ENCODE data around the gene SCRN2. TPM values are rescaled to one million over a fixed set of nuclear protein-coding genes. Genes with fewer than 3 reads are reported as not detected.

The SCRN2 gene
- total RNA-seq, 1 donor from 2014 or later, result 37.8 TPM

DNA sequence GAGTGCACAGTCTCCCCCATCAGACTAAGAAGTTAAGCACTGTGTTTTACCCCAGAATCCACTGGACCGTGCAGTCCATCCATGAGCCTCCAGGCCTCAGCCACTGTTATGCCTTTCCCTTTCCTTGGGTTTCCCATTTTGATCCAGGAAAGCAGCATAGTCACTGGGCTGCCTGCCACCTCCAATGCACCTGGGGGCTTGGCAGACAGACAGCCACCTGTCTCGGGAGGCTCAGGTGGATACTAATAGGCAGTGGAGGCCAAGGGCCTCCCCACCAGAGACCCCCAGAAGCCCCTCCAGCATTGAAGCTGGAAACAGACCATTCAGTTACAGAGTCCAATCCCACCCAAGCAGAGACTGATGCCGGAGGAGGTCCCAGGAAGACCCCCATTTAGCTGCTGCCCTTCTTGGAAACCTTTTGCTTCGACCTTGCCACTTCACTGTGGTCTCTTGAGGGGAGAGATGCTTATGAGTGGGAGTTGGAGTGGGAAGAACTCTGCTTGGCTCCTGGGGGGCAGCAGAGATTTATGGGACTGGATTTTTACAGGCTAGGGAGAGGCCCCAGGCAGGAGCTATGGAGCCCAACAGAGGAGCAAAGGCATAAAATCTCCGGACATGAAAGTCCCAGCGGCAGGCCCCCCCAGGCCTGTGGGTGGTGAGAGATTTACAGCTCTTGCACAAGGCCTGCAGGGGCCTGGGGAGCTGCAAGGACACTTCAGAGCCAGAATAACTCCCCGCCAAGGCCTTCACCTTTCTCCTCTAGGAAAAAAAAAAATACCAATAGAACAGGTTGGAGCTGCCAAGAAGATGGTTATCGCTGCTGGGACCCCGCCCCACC, 42.7 kb upstream of the SCRN2 start:
- H3K27ac Mint-ChIP-seq (ENCODE audit: unreplicated experiment), result peak overlapping the region; percentile 23
- DNase-seq (ENCODE audit: low read depth, low spot score), result no peak
- no peaks in the 10 kb centered on the region for H3K4me1 Mint-ChIP-seq
- H3K36me3 Mint-ChIP-seq (ENCODE audit: low read depth), result no peaks in the 10 kb centered on the region
- H3K4me3 Mint-ChIP-seq, result no peak overlapping the region
- TF ChIP-seq, protein P1, sequence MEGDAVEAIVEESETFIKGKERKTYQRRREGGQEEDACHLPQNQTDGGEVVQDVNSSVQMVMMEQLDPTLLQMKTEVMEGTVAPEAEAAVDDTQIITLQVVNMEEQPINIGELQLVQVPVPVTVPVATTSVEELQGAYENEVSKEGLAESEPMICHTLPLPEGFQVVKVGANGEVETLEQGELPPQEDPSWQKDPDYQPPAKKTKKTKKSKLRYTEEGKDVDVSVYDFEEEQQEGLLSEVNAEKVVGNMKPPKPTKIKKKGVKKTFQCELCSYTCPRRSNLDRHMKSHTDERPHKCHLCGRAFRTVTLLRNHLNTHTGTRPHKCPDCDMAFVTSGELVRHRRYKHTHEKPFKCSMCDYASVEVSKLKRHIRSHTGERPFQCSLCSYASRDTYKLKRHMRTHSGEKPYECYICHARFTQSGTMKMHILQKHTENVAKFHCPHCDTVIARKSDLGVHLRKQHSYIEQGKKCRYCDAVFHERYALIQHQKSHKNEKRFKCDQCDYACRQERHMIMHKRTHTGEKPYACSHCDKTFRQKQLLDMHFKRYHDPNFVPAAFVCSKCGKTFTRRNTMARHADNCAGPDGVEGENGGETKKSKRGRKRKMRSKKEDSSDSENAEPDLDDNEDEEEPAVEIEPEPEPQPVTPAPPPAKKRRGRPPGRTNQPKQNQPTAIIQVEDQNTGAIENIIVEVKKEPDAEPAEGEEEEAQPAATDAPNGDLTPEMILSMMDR (conservative IDR thresholded peaks at IDR 0.05), result no peak
- H3K9me3 Mint-ChIP-seq, result no peaks in the 10 kb centered on the region
- peaks cover 44% of the 10 kb centered on the region for H3K27me3 Mint-ChIP-seq (ENCODE audit: low read depth)

DNA sequence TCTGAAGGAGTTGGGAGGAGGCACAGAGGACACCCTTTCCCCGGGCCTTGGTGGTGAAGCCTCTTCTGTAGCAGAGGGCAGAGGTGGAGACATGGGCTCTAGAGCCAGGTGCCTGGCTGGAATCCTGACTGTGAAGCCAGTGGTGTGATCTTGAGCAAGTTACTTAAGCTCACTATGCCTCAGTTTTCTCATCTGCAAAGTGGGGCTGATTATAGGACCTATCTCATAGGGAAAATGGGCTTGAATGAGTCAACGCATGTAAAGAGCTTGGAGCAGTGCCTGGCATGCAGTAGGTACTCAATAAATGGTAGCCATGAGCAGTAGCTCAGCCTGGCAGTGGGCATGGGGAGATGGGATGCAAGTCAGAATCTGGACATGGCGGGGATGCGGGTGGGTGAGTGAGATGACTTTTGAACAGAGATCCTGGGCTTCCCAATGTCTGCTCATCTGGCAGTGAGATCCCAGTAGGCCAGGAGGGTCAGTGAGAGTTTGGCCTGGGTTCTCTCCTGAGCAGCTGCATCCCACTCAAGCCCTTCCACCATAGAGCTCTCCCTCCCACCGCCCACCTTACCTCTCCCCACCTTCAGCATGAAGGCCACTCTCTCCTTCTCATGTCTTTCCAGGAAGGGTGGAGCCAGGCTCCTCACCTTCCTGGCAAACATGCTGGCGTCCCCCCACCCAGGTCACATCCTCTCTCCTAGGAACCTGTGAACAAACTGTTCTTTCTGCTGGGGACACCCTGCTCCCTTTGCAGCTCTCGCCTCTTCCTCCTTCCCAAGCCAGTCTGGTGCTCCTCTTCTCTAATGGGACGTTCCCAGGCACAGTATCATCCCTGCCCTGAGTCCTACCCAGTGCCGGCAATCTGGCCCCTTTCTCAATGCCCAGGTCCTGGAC, 41.9 kb upstream of the SCRN2 start:
- TF ChIP-seq, protein P1 (conservative IDR thresholded peaks at IDR 0.05), result no peak
- H3K27me3 Mint-ChIP-seq (ENCODE audit: low read depth), result peaks cover 51% of the 10 kb centered on the region
- DNase-seq (ENCODE audit: low read depth, low spot score), result no peak
- H3K9me3 Mint-ChIP-seq, result no peaks in the 10 kb centered on the region
- H3K4me1 Mint-ChIP-seq, result no peaks in the 10 kb centered on the region
- H3K36me3 Mint-ChIP-seq (ENCODE audit: low read depth), result no peaks in the 10 kb centered on the region
- no peak overlapping the region for H3K4me3 Mint-ChIP-seq
- peak overlapping the region; percentile 23 for H3K27ac Mint-ChIP-seq (ENCODE audit: unreplicated experiment)

DNA sequence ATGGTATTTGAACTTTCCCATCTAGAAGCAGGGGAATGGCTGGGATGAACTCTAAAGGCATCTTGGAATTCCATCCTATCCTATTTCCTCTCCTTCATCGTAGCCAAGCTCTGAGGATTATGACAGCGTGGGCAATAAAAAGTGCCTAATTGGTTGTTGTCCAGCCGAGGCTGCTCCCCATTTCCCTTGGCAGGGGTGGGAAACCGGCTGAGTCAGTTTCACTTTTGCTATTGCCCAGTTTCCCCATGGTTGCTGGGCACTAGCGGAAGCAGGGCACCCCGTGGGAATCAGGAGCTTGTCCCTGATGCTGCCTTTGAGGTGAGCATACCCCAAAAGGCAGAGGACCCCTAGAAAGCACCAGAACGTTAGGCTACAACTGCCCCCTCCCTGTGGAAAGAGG, 41.2 kb upstream of the SCRN2 start:
- no peaks in the 10 kb centered on the region for H3K4me1 Mint-ChIP-seq
- TF ChIP-seq, protein P1 (conservative IDR thresholded peaks at IDR 0.05), result no peak
- peaks cover 58% of the 10 kb centered on the region for H3K27me3 Mint-ChIP-seq (ENCODE audit: low read depth)
- no peaks in the 10 kb centered on the region for H3K9me3 Mint-ChIP-seq
- no peak for DNase-seq (ENCODE audit: low read depth, low spot score)
- H3K36me3 Mint-ChIP-seq (ENCODE audit: low read depth), result no peaks in the 10 kb centered on the region
- H3K4me3 Mint-ChIP-seq, result no peak overlapping the region
- H3K27ac Mint-ChIP-seq (ENCODE audit: unreplicated experiment), result no peak overlapping the region

DNA sequence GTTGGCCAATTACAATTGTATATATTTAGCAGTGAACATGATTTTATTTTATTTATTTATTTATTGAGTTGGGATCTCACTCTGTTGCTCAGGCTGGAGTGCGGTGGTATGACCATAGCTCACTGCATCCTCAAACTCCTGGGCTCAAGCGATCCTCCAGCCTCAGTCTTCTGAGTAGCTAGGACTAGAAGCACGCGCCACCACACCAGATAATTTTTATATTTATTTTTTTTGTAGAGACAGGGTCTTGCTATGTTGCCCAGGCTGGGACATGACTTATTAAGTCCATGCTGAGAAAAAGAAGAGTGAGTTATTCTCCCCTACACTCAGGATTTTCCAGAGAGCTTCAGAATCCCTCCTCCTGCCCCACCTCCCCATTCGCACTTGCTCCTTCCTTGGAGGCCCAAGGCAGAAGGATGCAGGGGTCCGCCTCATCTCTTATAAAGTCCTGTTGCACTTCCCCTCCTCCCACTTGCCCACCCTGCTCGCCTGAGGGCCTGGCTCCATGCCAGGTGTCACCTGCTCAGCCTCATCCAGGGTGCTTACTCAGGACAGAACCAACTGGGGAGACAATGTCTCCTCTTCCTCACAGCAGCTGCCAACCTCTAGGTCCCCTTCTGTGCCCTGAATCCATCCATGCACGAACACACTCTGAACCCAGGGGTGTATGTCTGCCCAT, 38.8 kb upstream of the SCRN2 start:
- no peak for DNase-seq (ENCODE audit: low read depth, low spot score)
- no peaks in the 10 kb centered on the region for H3K9me3 Mint-ChIP-seq
- H3K36me3 Mint-ChIP-seq (ENCODE audit: low read depth), result no peaks in the 10 kb centered on the region
- no peaks in the 10 kb centered on the region for H3K4me1 Mint-ChIP-seq
- H3K27ac Mint-ChIP-seq (ENCODE audit: unreplicated experiment), result no peak overlapping the region
- H3K27me3 Mint-ChIP-seq (ENCODE audit: low read depth), result peaks cover 72% of the 10 kb centered on the region
- TF ChIP-seq, protein P1 (conservative IDR thresholded peaks at IDR 0.05), result no peak
- H3K4me3 Mint-ChIP-seq, result no peak overlapping the region

DNA sequence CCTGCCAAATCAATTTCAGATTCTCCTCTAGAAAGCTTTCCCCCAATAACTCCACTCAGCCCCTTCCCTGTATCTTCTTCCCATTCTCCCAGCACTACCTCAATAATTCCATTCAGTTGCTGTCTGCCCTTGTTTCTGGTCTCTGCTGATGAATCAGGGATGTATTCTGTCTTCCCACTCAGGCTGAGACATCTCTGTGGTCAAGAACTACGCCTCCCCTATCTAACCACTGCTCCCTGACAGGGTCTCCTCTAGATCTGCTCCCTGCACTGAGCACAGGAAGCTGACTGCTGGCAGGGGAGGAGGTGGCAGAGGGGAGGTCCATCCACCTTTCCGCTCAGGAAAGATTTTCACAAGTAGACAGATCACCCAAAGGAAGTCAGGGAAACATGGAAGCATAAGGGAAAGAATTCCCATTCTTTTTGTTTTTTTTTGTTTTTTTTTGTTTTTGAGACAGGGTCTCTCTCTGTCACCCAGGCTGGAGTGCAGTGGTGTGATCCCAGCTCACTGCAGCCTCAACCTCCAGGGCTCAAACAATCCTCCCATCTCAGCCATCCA, 38.0 kb upstream of the SCRN2 start:
- no peak for DNase-seq (ENCODE audit: low read depth, low spot score)
- H3K27me3 Mint-ChIP-seq (ENCODE audit: low read depth), result peaks cover 77% of the 10 kb centered on the region
- H3K27ac Mint-ChIP-seq (ENCODE audit: unreplicated experiment), result no peak overlapping the region

More for the DNA sequence above, 38.0 kb upstream of the SCRN2 start:
- H3K4me3 Mint-ChIP-seq, result no peak overlapping the region
- TF ChIP-seq, protein P1 (conservative IDR thresholded peaks at IDR 0.05), result no peak
- H3K4me1 Mint-ChIP-seq, result no peaks in the 10 kb centered on the region
- H3K9me3 Mint-ChIP-seq, result no peaks in the 10 kb centered on the region
- H3K36me3 Mint-ChIP-seq (ENCODE audit: low read depth), result no peaks in the 10 kb centered on the region
